ENCODE data around the gene TLE5.

Gene TLE5

DNA sequence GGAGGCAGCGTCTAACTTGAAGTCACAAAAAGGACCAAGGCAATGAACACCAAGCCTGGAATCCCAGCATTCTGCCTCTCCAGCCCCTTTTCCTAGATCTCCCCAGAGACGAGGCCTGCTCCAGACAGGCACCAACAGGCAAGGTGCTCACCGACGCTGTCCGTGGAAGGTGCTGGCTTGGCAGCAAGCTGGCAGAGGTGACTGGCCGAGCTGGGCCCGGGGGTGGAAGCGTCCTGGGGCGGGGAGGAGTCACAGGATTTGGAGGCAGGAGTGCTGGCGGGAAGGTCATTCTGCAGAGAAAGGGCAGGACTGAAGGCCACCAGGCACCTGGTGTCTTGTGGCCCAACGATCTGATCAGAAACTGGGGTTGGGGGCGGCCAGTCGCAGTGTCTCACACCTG, 51.4 kb downstream of the TLE5 start:
- no peak overlapping the region for H3K4me3 ChIP-seq (ENCODE audit: low read length)
- TF ChIP-seq, protein P1, sequence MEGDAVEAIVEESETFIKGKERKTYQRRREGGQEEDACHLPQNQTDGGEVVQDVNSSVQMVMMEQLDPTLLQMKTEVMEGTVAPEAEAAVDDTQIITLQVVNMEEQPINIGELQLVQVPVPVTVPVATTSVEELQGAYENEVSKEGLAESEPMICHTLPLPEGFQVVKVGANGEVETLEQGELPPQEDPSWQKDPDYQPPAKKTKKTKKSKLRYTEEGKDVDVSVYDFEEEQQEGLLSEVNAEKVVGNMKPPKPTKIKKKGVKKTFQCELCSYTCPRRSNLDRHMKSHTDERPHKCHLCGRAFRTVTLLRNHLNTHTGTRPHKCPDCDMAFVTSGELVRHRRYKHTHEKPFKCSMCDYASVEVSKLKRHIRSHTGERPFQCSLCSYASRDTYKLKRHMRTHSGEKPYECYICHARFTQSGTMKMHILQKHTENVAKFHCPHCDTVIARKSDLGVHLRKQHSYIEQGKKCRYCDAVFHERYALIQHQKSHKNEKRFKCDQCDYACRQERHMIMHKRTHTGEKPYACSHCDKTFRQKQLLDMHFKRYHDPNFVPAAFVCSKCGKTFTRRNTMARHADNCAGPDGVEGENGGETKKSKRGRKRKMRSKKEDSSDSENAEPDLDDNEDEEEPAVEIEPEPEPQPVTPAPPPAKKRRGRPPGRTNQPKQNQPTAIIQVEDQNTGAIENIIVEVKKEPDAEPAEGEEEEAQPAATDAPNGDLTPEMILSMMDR (conservative IDR thresholded peaks at IDR 0.05; ENCODE audit: low read length), result no peak
- DNase-seq (ENCODE audit: low read depth), result no peak

DNA sequence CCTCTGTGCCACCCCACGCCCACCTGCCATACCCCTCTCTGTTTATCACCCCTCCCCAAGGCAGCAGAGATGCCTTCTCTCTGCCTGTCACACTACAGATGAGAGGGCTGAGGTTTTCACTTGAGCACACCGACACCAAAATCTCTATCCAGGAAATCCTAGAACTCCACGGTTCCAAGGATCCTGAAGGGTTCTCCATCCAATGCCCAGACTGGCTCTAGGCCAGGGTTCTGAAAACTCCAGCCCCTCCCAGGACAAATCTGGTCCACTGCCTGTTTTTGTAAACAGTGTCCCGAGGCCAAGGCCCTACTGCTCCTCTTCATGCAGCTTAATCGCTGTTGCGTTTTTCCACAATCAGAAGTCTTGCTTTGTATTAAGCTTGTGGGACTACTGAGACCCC, 53.3 kb downstream of the TLE5 start:
- TF ChIP-seq, protein P1 (conservative IDR thresholded peaks at IDR 0.05; ENCODE audit: low read length), result no peak
- H3K4me3 ChIP-seq (ENCODE audit: low read length), result no peak overlapping the region
- DNase-seq (ENCODE audit: low read depth), result no peak

DNA sequence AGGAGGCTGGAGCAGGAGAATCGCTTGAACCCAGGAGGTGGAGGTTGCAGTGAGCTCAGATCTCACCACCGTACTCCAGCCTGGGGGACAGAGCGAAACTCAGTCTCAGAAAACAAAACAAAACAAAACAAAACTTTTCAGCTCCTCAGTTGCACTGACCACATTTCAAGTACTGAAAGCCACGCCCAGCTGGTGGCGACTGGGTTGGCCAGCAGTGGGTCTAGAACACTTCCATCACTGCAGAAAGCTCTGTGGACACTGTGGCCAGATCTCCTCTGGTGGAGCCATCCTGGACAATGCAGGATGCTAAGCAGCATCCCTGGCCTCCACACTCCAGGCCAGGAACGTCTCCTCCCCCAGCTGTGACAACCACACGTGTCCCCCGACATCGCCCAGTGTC, 54.3 kb downstream of the TLE5 start:
- H3K4me3 ChIP-seq (ENCODE audit: low read length), result no peak overlapping the region
- TF ChIP-seq, protein P1 (conservative IDR thresholded peaks at IDR 0.05; ENCODE audit: low read length), result no peak
- DNase-seq (ENCODE audit: low read depth), result no peak

DNA sequence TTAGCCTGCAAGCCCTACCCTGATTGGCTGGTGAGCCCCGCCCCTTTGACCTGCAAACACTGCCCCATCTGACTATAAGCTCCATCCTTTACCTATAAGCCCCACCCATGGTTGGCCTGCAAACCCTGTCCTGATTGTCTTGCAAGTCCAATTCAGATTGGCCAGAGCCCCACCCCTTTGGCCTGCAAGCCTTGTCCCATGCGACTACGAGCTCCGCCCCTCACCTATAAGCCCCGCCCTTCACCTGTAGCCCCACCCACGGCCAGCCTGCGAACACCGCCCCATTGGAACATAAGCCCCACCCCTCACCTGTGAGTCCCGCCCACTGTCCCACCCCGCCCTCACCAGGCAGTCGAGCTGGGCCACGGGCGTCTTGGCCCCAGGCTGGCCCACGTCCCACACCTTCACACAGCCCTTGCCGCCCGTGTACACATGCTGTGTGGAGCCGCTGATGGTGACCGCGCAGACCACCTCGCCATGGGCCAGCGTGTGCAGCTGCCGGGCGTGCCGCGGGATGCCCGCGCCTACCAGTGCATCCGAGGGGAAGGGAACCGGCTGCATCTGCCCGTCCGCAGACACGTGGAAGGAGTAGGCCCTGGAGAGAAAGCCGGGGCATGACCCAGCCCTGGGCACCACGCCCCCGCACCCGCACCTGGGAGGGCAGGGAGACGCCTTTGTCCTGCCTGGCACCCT, 56.1 kb downstream of the TLE5 start:
- no peak overlapping the region for H3K4me3 ChIP-seq (ENCODE audit: low read length)
- no peak for DNase-seq (ENCODE audit: low read depth)
- TF ChIP-seq, protein P1 (conservative IDR thresholded peaks at IDR 0.05; ENCODE audit: low read length), result no peak

DNA sequence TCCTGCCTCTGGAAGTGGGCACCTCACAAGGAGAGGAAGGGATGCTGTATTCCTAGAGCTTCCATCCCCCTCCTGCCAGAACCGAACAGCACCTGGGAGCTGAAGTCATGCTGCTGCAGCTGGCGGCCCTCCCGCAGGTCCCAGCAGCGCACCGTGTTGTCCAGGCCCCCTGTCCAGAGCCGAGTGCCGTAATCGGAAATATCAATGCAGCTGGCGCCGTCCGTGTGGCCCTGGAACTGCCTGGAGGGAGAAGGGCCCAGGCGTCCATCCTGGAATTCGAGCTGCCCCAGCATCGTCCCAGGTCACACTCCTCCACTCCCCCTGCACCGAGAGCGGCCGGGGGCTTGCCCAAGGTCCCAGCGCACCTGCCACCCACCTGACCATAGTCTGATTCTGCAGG, 57.0 kb downstream of the TLE5 start:
- TF ChIP-seq, protein P1 (conservative IDR thresholded peaks at IDR 0.05; ENCODE audit: low read length), result no peak
- no peak for DNase-seq (ENCODE audit: low read depth)

DNA sequence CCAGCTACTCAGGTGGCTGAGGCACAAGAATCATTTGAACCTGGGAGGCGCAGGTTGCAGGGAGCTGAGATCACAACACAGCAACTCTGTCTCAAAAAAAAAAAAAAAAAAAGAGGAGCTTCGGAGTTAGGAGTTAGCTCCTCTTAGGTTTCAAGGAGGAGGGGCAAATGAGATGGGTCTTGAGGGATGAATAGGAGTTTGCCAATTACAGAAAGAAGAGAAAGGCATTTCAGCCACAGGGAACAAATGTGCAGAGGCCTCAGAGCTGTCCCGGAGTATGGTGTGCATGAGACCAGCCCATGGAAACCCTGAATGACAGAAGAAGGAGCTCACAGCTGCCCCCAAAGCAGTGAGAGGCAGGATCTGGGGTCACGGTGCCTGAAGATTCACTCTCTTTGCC, 57.8 kb downstream of the TLE5 start:
- TF ChIP-seq, protein P1 (conservative IDR thresholded peaks at IDR 0.05; ENCODE audit: low read length), result no peak
- no peak for DNase-seq (ENCODE audit: low read depth)
- H3K4me3 ChIP-seq (ENCODE audit: low read length), result no peak overlapping the region

More for the DNA sequence above, 57.0 kb downstream of the TLE5 start:
- H3K4me3 ChIP-seq (ENCODE audit: low read length), result no peak overlapping the region

DNA sequence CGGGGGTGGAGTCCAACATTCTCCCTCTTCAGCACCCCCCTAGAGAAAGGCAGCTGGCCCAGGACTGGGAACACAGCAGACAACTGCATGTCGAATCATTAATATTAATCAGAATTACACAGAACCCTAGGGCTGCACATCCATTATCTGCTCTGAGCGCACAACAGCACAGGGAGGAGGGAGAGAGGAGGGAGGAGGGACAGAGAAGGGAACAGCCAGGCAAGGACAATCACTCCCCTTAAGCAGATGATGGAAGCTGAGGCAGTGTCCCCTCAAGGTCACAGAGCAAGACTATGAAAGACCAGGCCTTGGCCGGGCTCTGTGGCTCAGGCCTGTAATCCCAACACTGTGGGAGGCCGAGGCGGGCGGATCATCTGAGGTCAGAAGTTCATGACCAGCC, 59.2 kb downstream of the TLE5 start:
- TF ChIP-seq, protein P1 (conservative IDR thresholded peaks at IDR 0.05; ENCODE audit: low read length), result no peak
- no peak for DNase-seq (ENCODE audit: low read depth)
- H3K4me3 ChIP-seq (ENCODE audit: low read length), result no peak overlapping the region

All from AG10803 (cell line).